ENCODE data around the gene HOOK2. TPM values are rescaled to one million over a fixed set of nuclear protein-coding genes. Genes with fewer than 3 reads are reported as not detected.

HOOK2 gene
- total and polyA plus RNA-seq, 9 of the 15 experiments (the other 6 are each of a cell fraction or from before 2014, with no cell fraction given): 1.3 to 17.2 (median 9.9) TPM

GRCh38 chr19:12788682-12789097 is 13.3 kb upstream of the HOOK2 start (continued):
- TF ChIP-seq NR0B1 (IDR thresholded peaks at IDR 0.05; ENCODE audit: partially characterized antibody): no peak
- no peak for TF ChIP-seq MLX (CRISPR knock-in tag; conservative IDR thresholded peaks at IDR 0.05)
- TF ChIP-seq ZBTB12 (CRISPR knock-in tag; IDR thresholded peaks at IDR 0.05): no peak
- peak; percentile 61 for TF ChIP-seq DACH1 (IDR thresholded peaks at IDR 0.05; ENCODE audit: partially characterized antibody)
- no peak for TF ChIP-seq ZMIZ1 (IDR thresholded peaks at IDR 0.05; ENCODE audit: low read depth in 2 of 2, low read length in 2 of 2)
- TF ChIP-seq MLLT1 (IDR thresholded peaks at IDR 0.05): 0 out of 4 replicates have a peak, but pooled peaks of 1 of the 2 experiments have one; percentile 41
- TF ChIP-seq SMC3 (conservative IDR thresholded peaks at IDR 0.05; ENCODE audit: insufficient read depth, low read depth, low read length): no peak
- TF ChIP-seq TFAP4 (CRISPR knock-in tag; IDR thresholded peaks at IDR 0.05; ENCODE audit: borderline replicate concordance): peak; percentile 74; the same call in 1 of the 2 replicates
- no peak for TF ChIP-seq RFX5 (IDR thresholded peaks at IDR 0.05; ENCODE audit: low read depth, low read length)
- no peak for TF ChIP-seq MAFK (IDR thresholded peaks at IDR 0.05; ENCODE audit: low read length)
- TF ChIP-seq DDX20 (tag; IDR thresholded peaks at IDR 0.05; ENCODE audit: low read depth): no peak
- TF ChIP-seq ZNF589 (CRISPR knock-in tag; IDR thresholded peaks at IDR 0.05; ENCODE audit: low read depth): 0 out of 2 replicates have a peak, but pooled peaks have one; percentile 60
- TF ChIP-seq ESRRA (IDR thresholded peaks at IDR 0.05; ENCODE audit: borderline replicate concordance, low read depth): no peak
- TF ChIP-seq HMG20A (CRISPR knock-in tag; conservative IDR thresholded peaks at IDR 0.05): no peak
- TF ChIP-seq ZNF696 (CRISPR knock-in tag; conservative IDR thresholded peaks at IDR 0.05): no peak
- no peak for TF ChIP-seq FOXK1 (CRISPR knock-in tag; IDR thresholded peaks at IDR 0.05; ENCODE audit: borderline replicate concordance)
- TF ChIP-seq CEBPG (CRISPR knock-in tag; IDR thresholded peaks at IDR 0.05): no peak
- no peak for TF ChIP-seq CEBPG (tag; conservative IDR thresholded peaks at IDR 0.05 in 1 of 2, IDR thresholded peaks at IDR 0.05 in 1 of 2)
